HepG2 (cell line): ENCODE measurements around the gene ZNFX1. TPM values are rescaled to one million over a fixed set of nuclear protein-coding genes. Genes with fewer than 3 reads are reported as not detected.

Source experiments
- DNMT3B ChIP-seq: conservative IDR thresholded peaks from 2 replicates; pipeline ENCODE4 v1.6.1; 2016; ENCODE audit warnings: missing biosample characterization, control low read depth
- ELF3 ChIP-seq: IDR thresholded peaks from 2 replicates; pipeline ENCODE4 v1.6.1; 2016; ENCODE audit warnings: missing genetic modification reagents, missing compliant biosample characterization
- HDAC1 ChIP-seq: sonication (generic); formaldehyde crosslinking; IDR thresholded peaks from 2 replicates; pipeline ENCODE4 v1.5.1; 2020; ENCODE audit warnings: mild to moderate bottlenecking, missing genetic modification reagents
- NFATC3 ChIP-seq: sonication (generic); formaldehyde crosslinking; IDR thresholded peaks from 2 replicates; pipeline ENCODE4 v1.5.1; 2020; ENCODE audit warnings: mild to moderate bottlenecking, missing genetic modification reagents
- ZNF674 ChIP-seq: sonication (generic); formaldehyde crosslinking; IDR thresholded peaks from 2 replicates; pipeline ENCODE4 v1.5.0; 2020; ENCODE audit warnings: low read depth, mild to moderate bottlenecking, missing genetic modification reagents
- polyA plus RNA-seq, 8 experiments: library from polyadenylated mRNA; depleted of rRNA in 3 of 8; stranded (reverse) in 7 of 8; unstranded in 1 of 8; fragments of >200 nt; fragmentation: Illumina TruSeq in 4 of 8; extraction: Trizol in 4 of 8; gene quantifications; 2 replicates each; pipeline versions ENCODE4 v1.2.1 to v1.2.3, GENCODE V29; 2011 to 2016; ENCODE audit warnings: low read depth in 4 of 8, missing spikeins in 1 of 8, mixed read lengths in 1 of 8; ENCODE audit not compliant: insufficient read depth in 1 of 8
- total RNA-seq, 5 experiments: library from RNA; depleted of rRNA; stranded (reverse); fragments of >200 nt; fragmentation: Illumina TruSeq; extraction: Trizol; gene quantifications; 2 replicates each; pipeline ENCODE4 v1.2.3, GENCODE V29; 2016; ENCODE audit warnings: low read depth in 1 of 5
- TF ChIP-seq, protein P1 (sequence below): sonication (generic); formaldehyde crosslinking; IDR thresholded peaks from 2 replicates; pipeline ENCODE4 v1.5.1; 2020; ENCODE audit warnings: missing genetic modification reagents, mild to moderate bottlenecking, borderline replicate concordance
- TF ChIP-seq, protein P2 (sequence below): sonication (generic); formaldehyde crosslinking; IDR thresholded peaks from 2 replicates; pipeline ENCODE4 v1.5.0; 2020; ENCODE audit warnings: missing genetic modification reagents, mild to moderate bottlenecking, borderline replicate concordance
- TF ChIP-seq, protein P3 (sequence below): sonication (generic); formaldehyde crosslinking; IDR thresholded peaks from 2 replicates; pipeline ENCODE4 v1.8.0; 2023; ENCODE audit warnings: mild to moderate bottlenecking, missing genetic modification reagents
- TF ChIP-seq, protein P4 (sequence below): sonication (generic); formaldehyde crosslinking; IDR thresholded peaks from 2 replicates; pipeline ENCODE4 v1.9.0; 2022; ENCODE audit warnings: low read depth, missing genetic modification reagents

Gene ZNFX1
- total and polyA plus RNA-seq, 2 of the 13 experiments (the other 11 are each of a cell fraction or from before 2014, with no cell fraction given) = 2.9 to 11.1 TPM

DNA sequence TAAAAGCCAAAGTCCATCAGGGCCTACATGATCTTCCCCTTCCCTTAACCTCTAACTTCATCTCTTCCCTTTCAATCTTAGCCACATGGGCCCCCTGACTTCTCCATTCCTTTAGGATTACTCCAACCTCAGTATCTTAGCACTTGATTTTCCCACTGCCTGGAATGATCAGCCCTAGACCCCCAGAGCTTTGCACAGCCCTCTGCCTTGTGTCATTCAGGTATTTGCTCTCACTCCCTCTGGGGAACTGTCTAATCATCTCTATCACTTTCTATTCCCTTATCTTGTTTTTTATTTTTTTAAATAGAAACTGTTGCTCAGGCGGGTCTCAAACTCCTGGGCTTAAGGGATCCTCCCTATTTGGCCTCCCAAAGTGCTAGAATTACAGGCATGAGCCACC lies 13.3 kb upstream of the ZNFX1 start (continued):
- TF ChIP-seq, protein P1, sequence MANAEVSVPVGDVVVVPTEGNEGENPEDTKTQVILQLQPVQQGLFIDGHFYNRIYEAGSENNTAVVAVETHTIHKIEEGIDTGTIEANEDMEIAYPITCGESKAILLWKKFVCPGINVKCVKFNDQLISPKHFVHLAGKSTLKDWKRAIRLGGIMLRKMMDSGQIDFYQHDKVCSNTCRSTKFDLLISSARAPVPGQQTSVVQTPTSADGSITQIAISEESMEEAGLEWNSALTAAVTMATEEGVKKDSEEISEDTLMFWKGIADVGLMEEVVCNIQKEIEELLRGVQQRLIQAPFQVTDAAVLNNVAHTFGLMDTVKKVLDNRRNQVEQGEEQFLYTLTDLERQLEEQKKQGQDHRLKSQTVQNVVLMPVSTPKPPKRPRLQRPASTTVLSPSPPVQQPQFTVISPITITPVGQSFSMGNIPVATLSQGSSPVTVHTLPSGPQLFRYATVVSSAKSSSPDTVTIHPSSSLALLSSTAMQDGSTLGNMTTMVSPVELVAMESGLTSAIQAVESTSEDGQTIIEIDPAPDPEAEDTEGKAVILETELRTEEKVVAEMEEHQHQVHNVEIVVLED (CRISPR knock-in tag) = no peak
- TF ChIP-seq NFATC3 (CRISPR knock-in tag) = no peak
- no peak for TF ChIP-seq ELF3
- TF ChIP-seq, protein P2, sequence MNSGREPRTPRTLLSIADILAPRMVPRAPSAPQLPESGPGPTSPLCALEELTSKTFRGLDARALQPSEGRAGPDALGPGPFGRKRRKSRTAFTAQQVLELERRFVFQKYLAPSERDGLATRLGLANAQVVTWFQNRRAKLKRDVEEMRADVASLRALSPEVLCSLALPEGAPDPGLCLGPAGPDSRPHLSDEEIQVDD (CRISPR knock-in tag) = no peak
- TF ChIP-seq, protein P3, sequence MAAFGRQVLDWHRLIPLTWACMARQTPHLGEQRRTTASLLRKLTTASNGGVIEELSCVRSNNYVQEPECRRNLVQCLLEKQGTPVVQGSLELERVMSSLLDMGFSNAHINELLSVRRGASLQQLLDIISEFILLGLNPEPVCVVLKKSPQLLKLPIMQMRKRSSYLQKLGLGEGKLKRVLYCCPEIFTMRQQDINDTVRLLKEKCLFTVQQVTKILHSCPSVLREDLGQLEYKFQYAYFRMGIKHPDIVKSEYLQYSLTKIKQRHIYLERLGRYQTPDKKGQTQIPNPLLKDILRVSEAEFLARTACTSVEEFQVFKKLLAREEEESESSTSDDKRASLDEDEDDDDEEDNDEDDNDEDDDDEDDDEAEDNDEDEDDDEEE (CRISPR knock-in tag) = no peak
- TF ChIP-seq HDAC1 (CRISPR knock-in tag) = 0 out of 2 replicates have a peak, but pooled peaks have one; percentile 18
- no peak for TF ChIP-seq DNMT3B (CRISPR knock-in tag)
- TF ChIP-seq, protein P4, sequence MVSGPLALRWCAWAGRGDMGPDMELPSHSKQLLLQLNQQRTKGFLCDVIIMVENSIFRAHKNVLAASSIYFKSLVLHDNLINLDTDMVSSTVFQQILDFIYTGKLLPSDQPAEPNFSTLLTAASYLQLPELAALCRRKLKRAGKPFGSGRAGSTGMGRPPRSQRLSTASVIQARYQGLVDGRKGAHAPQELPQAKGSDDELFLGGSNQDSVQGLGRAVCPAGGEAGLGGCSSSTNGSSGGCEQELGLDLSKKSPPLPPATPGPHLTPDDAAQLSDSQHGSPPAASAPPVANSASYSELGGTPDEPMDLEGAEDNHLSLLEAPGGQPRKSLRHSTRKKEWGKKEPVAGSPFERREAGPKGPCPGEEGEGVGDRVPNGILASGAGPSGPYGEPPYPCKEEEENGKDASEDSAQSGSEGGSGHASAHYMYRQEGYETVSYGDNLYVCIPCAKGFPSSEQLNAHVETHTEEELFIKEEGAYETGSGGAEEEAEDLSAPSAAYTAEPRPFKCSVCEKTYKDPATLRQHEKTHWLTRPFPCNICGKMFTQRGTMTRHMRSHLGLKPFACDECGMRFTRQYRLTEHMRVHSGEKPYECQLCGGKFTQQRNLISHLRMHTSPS = no peak
- no peak for TF ChIP-seq ZNF674 (CRISPR knock-in tag)
